Measurements from ENCODE around the gene CCBE1. TPM values are rescaled to one million over a fixed set of nuclear protein-coding genes. Genes with fewer than 3 reads are reported as not detected.

The CCBE1 gene
- polyA plus RNA-seq, 2 of the 4 experiments (the other 2 are of a cell fraction): 3.0 to 9.9 TPM

DNA sequence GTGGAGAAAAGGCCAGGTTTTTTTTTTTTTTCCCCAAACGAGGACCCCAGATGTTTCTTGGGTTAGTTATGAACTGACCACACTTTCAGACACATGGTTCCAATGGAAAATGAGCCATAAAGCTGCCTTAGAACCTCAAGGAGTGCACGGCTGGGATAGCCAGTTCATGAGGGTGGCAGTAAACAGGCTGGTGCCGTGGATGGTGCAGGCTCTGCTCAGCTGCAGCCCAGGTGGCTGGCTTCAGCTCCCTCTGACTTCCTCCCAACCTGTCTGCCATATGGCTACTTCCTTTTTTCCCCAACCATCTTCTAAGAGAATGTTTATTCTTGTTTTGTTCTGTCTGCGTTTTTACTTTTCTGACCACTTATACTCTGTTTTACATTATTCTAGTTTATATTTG, 228.4 kb downstream of the CCBE1 start:
- no peak for TF ChIP-seq HDAC2 (IDR thresholded peaks at IDR 0.05)
- TF ChIP-seq CBX8 (IDR thresholded peaks at IDR 0.05): no peak
- no peak for TF ChIP-seq HES2 (IDR thresholded peaks at IDR 0.05)
- TF ChIP-seq, protein P1, sequence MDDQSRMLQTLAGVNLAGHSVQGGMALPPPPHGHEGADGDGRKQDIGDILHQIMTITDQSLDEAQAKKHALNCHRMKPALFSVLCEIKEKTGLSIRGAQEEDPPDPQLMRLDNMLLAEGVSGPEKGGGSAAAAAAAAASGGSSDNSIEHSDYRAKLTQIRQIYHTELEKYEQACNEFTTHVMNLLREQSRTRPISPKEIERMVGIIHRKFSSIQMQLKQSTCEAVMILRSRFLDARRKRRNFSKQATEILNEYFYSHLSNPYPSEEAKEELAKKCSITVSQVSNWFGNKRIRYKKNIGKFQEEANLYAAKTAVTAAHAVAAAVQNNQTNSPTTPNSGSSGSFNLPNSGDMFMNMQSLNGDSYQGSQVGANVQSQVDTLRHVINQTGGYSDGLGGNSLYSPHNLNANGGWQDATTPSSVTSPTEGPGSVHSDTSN (IDR thresholded peaks at IDR 0.05): no peak
- TF ChIP-seq, protein P2, sequence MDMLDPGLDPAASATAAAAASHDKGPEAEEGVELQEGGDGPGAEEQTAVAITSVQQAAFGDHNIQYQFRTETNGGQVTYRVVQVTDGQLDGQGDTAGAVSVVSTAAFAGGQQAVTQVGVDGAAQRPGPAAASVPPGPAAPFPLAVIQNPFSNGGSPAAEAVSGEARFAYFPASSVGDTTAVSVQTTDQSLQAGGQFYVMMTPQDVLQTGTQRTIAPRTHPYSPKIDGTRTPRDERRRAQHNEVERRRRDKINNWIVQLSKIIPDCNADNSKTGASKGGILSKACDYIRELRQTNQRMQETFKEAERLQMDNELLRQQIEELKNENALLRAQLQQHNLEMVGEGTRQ (IDR thresholded peaks at IDR 0.05): no peak
- no peak for TF ChIP-seq ZNF302 (CRISPR knock-in tag; IDR thresholded peaks at IDR 0.05)
- no peak for TF ChIP-seq BHLHE40 (IDR thresholded peaks at IDR 0.05; ENCODE audit: low read depth, low read length)
- no peak for TF ChIP-seq NPAS2 (CRISPR knock-in tag; IDR thresholded peaks at IDR 0.05; ENCODE audit: borderline replicate concordance)
- no peak for TF ChIP-seq KDM5A (IDR thresholded peaks at IDR 0.05)
- TF ChIP-seq RCOR1 (IDR thresholded peaks at IDR 0.05; ENCODE audit: low read depth, low read length): no peak
- TF ChIP-seq, protein P3, sequence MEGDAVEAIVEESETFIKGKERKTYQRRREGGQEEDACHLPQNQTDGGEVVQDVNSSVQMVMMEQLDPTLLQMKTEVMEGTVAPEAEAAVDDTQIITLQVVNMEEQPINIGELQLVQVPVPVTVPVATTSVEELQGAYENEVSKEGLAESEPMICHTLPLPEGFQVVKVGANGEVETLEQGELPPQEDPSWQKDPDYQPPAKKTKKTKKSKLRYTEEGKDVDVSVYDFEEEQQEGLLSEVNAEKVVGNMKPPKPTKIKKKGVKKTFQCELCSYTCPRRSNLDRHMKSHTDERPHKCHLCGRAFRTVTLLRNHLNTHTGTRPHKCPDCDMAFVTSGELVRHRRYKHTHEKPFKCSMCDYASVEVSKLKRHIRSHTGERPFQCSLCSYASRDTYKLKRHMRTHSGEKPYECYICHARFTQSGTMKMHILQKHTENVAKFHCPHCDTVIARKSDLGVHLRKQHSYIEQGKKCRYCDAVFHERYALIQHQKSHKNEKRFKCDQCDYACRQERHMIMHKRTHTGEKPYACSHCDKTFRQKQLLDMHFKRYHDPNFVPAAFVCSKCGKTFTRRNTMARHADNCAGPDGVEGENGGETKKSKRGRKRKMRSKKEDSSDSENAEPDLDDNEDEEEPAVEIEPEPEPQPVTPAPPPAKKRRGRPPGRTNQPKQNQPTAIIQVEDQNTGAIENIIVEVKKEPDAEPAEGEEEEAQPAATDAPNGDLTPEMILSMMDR (IDR thresholded peaks at IDR 0.05): no peak
- no peak for TF ChIP-seq NR3C1 (IDR thresholded peaks at IDR 0.05)
- no peak for TF ChIP-seq ATOH8 (CRISPR knock-in tag; IDR thresholded peaks at IDR 0.05; ENCODE audit: low read depth)
- TF ChIP-seq TFCP2L1 (CRISPR knock-in tag; IDR thresholded peaks at IDR 0.05): no peak
- Histone ChIP-seq H3K4me2 (no peak overlapping the region), H3K27ac (no peak overlapping the region), H3K4me3 (no peak overlapping the region), H3K9me3 (no peaks in the 10 kb centered on the region), H3K4me1 (no peaks in the 10 kb centered on the region)
- no peak for ATAC-seq
- FAIRE-seq: no peak
- WGBS (ENCODE audit: missing lambda C conversion rate): 48% methylated on average over 4 of the region's 4 CpGs
- CTCF ChIA-PET: interaction anchor here (0.8 to 2.5 kb wide), 2 partner anchors 10 to 167 kb away, joined by 3 to 8 read pairs; no protein-coding TSS in a partner anchor
- no peak for DNase-seq (ENCODE audit: low read depth in 1 of 2, low spot score in 1 of 2)
- POLR2A ChIA-PET: no interaction called here

- DNase-seq (ENCODE audit: low read depth in 1 of 2, low spot score in 1 of 2): no peak
- FAIRE-seq: no peak
- POLR2A ChIA-PET: no interaction called here
- H3K4me1 ChIP-seq: no peaks in the 10 kb centered on the region
- H3K4me2 ChIP-seq: no peak overlapping the region
- no peak for TF ChIP-seq TP53 (CRISPR knock-in tag; IDR thresholded peaks at IDR 0.05)
- TF ChIP-seq POLR2A (IDR thresholded peaks at IDR 0.05; ENCODE audit: low read length): no peak
- no peak for TF ChIP-seq KDM1A (IDR thresholded peaks at IDR 0.05; ENCODE audit: low read depth)
- no peak for TF ChIP-seq ELK1 (IDR thresholded peaks at IDR 0.05; ENCODE audit: low read depth, low read length)
- TF ChIP-seq SREBF2 (IDR thresholded peaks at IDR 0.05): no peak
- CTCF ChIA-PET: interaction anchor here (2.5 kb wide), 1 partner anchor 9 kb away, joined by 8 read pairs; no protein-coding TSS in a partner anchor
- no peak overlapping the region for H3K4me3 ChIP-seq
- H3K27ac ChIP-seq: no peak overlapping the region
- no peaks in the 10 kb centered on the region for H3K9me3 ChIP-seq
- no peak for ATAC-seq
- WGBS (ENCODE audit: missing lambda C conversion rate): 54% methylated on average over 5 of the region's 8 CpGs
Measured at GRCh38 chr18:59467497-59467896, 229.7 kb downstream of the CCBE1 start.

GRCh38 chr18:59466980-59467379, 230.2 kb downstream of the CCBE1 start:
- WGBS (ENCODE audit: missing lambda C conversion rate): 85% methylated on average over 3 of the region's 3 CpGs
- POLR2A ChIA-PET: no interaction called here
- H3K4me2 ChIP-seq: no peak overlapping the region
- H3K4me1 ChIP-seq: no peaks in the 10 kb centered on the region
- TF ChIP-seq HOXB5 (CRISPR knock-in tag; IDR thresholded peaks at IDR 0.05) (no peak), FOSB (CRISPR knock-in tag; IDR thresholded peaks at IDR 0.05) (no peak), RFX5 (IDR thresholded peaks at IDR 0.05) (no peak), FOSL2 (IDR thresholded peaks at IDR 0.05) (no peak), FOSL2 (CRISPR knock-in tag; IDR thresholded peaks at IDR 0.05) (no peak), HEYL (CRISPR knock-in tag; IDR thresholded peaks at IDR 0.05) (no peak), NFE2L2 (conservative IDR thresholded peaks at IDR 0.05; ENCODE audit: low read length) (no peak), EHF (CRISPR knock-in tag; IDR thresholded peaks at IDR 0.05) (no peak), POLR2A (IDR thresholded peaks at IDR 0.05; ENCODE audit: low read length) (no peak), CEBPB (IDR thresholded peaks at IDR 0.05) (no peak)
- TF ChIP-seq, protein P1 (IDR thresholded peaks at IDR 0.05): no peak
- TF ChIP-seq, protein P2 (IDR thresholded peaks at IDR 0.05): no peak
- ATAC-seq (no peak), FAIRE-seq (no peak), DNase-seq (ENCODE audit: low read depth in 1 of 2, low spot score in 1 of 2) (no peak)
- CTCF ChIA-PET: interaction anchor here (2.5 kb wide), 1 partner anchor 8 kb away, joined by 8 read pairs; no protein-coding TSS in a partner anchor
- no peaks in the 10 kb centered on the region for H3K9me3 ChIP-seq
- H3K4me3 ChIP-seq: no peak overlapping the region
- no peak overlapping the region for H3K27ac ChIP-seq
